HUES48 (cell line): ENCODE data around the gene ADCY3.

Experiments used
- H3K27ac ChIP-seq: one replicate; pipeline ENCODE4 v1.7.0; 2013; ENCODE audit warnings: low read depth, low read length, inconsistent platforms
- H3K27me3 ChIP-seq: 2 replicates; pipeline ENCODE4 v1.6.1; 2013; ENCODE audit warnings: mild to moderate bottlenecking, low read length; ENCODE audit not compliant: control insufficient read depth, insufficient read depth
- H3K36me3 ChIP-seq: 2 replicates; pipeline ENCODE4 v1.6.1; 2013; ENCODE audit warnings: low read length; ENCODE audit not compliant: control insufficient read depth, insufficient read depth
- H3K4me1 ChIP-seq: 2 replicates; pipeline ENCODE4 v1.6.1; 2013; ENCODE audit warnings: mild to moderate bottlenecking, low read length; ENCODE audit not compliant: control insufficient read depth, insufficient read depth
- H3K4me3 ChIP-seq: 2 replicates; pipeline ENCODE4 v1.5.1; 2013; ENCODE audit warnings: mild to moderate bottlenecking, low read depth, low read length
- H3K9ac ChIP-seq: 2 replicates; pipeline ENCODE4 v1.6.1; 2013; ENCODE audit warnings: mild to moderate bottlenecking, low read depth, low read length, moderate library complexity
- H3K9me3 ChIP-seq: 2 replicates; pipeline ENCODE4 v1.6.1; 2013; ENCODE audit warnings: low read length; ENCODE audit not compliant: control insufficient read depth, insufficient read depth

The ADCY3 gene

GRCh38 chr2:24947561-24948157, 27.6 kb upstream of the ADCY3 start:
- Histone ChIP-seq H3K4me3 (no peak overlapping the region), H3K4me1 (no peaks in the 10 kb centered on the region), H3K27me3 (no peaks in the 10 kb centered on the region), H3K9me3 (no peaks in the 10 kb centered on the region), H3K36me3 (peaks cover 31% of the 10 kb centered on the region), H3K9ac (no peak overlapping the region), H3K27ac (no peak overlapping the region)

GRCh38 chr2:24945907-24946306, 25.9 kb upstream of the ADCY3 start:
- no peaks in the 10 kb centered on the region for H3K4me1 ChIP-seq
- peaks cover 19% of the 10 kb centered on the region for H3K36me3 ChIP-seq
- no peak overlapping the region for H3K4me3 ChIP-seq
- H3K27ac ChIP-seq, result no peak overlapping the region
- H3K27me3 ChIP-seq, result no peaks in the 10 kb centered on the region
- no peaks in the 10 kb centered on the region for H3K9me3 ChIP-seq
- no peak overlapping the region for H3K9ac ChIP-seq

GRCh38 chr2:24943427-24944053, 23.5 kb upstream of the ADCY3 start:
- Histone ChIP-seq H3K27me3 (no peaks in the 10 kb centered on the region), H3K27ac (no peak overlapping the region), H3K9ac (no peak overlapping the region), H3K4me3 (no peak overlapping the region), H3K9me3 (no peaks in the 10 kb centered on the region), H3K36me3 (peaks cover 16% of the 10 kb centered on the region), H3K4me1 (no peaks in the 10 kb centered on the region)

- Histone ChIP-seq H3K27ac (no peak overlapping the region), H3K9me3 (no peaks in the 10 kb centered on the region), H3K36me3 (no peaks in the 10 kb centered on the region), H3K9ac (no peak overlapping the region), H3K4me3 (no peak overlapping the region), H3K4me1 (no peaks in the 10 kb centered on the region), H3K27me3 (no peaks in the 10 kb centered on the region)
Measured at GRCh38 chr2:24939353-24939752, 19.3 kb upstream of the ADCY3 start.

- Histone ChIP-seq H3K9ac (no peak overlapping the region), H3K36me3 (no peaks in the 10 kb centered on the region), H3K4me1 (no peaks in the 10 kb centered on the region), H3K27ac (no peak overlapping the region), H3K4me3 (no peak overlapping the region), H3K27me3 (no peaks in the 10 kb centered on the region), H3K9me3 (no peaks in the 10 kb centered on the region)
Measured at GRCh38 chr2:24937236-24937635, 17.2 kb upstream of the ADCY3 start.

- no peak overlapping the region for H3K27ac ChIP-seq
- H3K27me3 ChIP-seq, result no peaks in the 10 kb centered on the region
- peaks cover 5% of the 10 kb centered on the region; the same call in 1 of the 2 replicates for H3K4me1 ChIP-seq
- H3K36me3 ChIP-seq, result no peaks in the 10 kb centered on the region
- H3K9ac ChIP-seq, result no peak overlapping the region
- H3K9me3 ChIP-seq, result no peaks in the 10 kb centered on the region
- no peak overlapping the region for H3K4me3 ChIP-seq
Measured at GRCh38 chr2:24935145-24935544, 15.1 kb upstream of the ADCY3 start.

- Histone ChIP-seq H3K4me3 (no peak overlapping the region), H3K9ac (no peak overlapping the region), H3K4me1 (peaks cover 5% of the 10 kb centered on the region; the same call in 1 of the 2 replicates), H3K36me3 (no peaks in the 10 kb centered on the region), H3K27ac (no peak overlapping the region), H3K9me3 (no peaks in the 10 kb centered on the region), H3K27me3 (no peaks in the 10 kb centered on the region)
Measured at GRCh38 chr2:24932715-24933114, 12.7 kb upstream of the ADCY3 start.

GRCh38 chr2:24930768-24931167, 10.7 kb upstream of the ADCY3 start:
- H3K27me3 ChIP-seq, result no peaks in the 10 kb centered on the region
- no peaks in the 10 kb centered on the region for H3K9me3 ChIP-seq
- peaks cover 17% of the 10 kb centered on the region; the same call in 1 of the 2 replicates for H3K4me1 ChIP-seq
- no peak overlapping the region for H3K4me3 ChIP-seq
- H3K27ac ChIP-seq, result no peak overlapping the region
- H3K9ac ChIP-seq, result no peak overlapping the region
- H3K36me3 ChIP-seq, result no peaks in the 10 kb centered on the region

GRCh38 chr2:24929230-24929629, 9.2 kb upstream of the ADCY3 start:
- peaks cover 17% of the 10 kb centered on the region; the same call in 1 of the 2 replicates for H3K4me1 ChIP-seq
- no peak overlapping the region for H3K9ac ChIP-seq
- no peaks in the 10 kb centered on the region for H3K36me3 ChIP-seq
- no peaks in the 10 kb centered on the region for H3K27me3 ChIP-seq
- no peak overlapping the region for H3K4me3 ChIP-seq
- H3K27ac ChIP-seq, result no peak overlapping the region
- H3K9me3 ChIP-seq, result no peaks in the 10 kb centered on the region

- Histone ChIP-seq H3K9ac (no peak overlapping the region), H3K27me3 (no peaks in the 10 kb centered on the region), H3K4me3 (no peak overlapping the region), H3K4me1 (peaks cover 17% of the 10 kb centered on the region; the same call in 1 of the 2 replicates), H3K36me3 (no peaks in the 10 kb centered on the region), H3K27ac (no peak overlapping the region), H3K9me3 (no peaks in the 10 kb centered on the region)
Measured at GRCh38 chr2:24928036-24928435, 8.0 kb upstream of the ADCY3 start.

- no peak overlapping the region for H3K27ac ChIP-seq
- H3K9ac ChIP-seq, result no peak overlapping the region; the same call in 1 of the 2 replicates
- H3K9me3 ChIP-seq, result no peaks in the 10 kb centered on the region
- H3K36me3 ChIP-seq, result no peaks in the 10 kb centered on the region
- H3K27me3 ChIP-seq, result no peaks in the 10 kb centered on the region
- H3K4me1 ChIP-seq, result peaks cover 17% of the 10 kb centered on the region; the same call in 1 of the 2 replicates
- H3K4me3 ChIP-seq, result no peak overlapping the region; the same call in 1 of the 2 replicates
Measured at GRCh38 chr2:24926602-24927252, 6.7 kb upstream of the ADCY3 start.
